DOHH2 (cell line): ENCODE results near the gene SAP30L.

Experiments
- EZH2phosphoT487 ChIP-seq: fragments of 200-600 bp; sonication (generic); IDR thresholded peaks from 2 replicates; pipeline ENCODE4 v1.6.1; 2017; ENCODE audit warnings: borderline replicate concordance, mild to moderate bottlenecking, antibody characterized with exemption, low read length, moderate library complexity, mixed read lengths
- TF ChIP-seq, protein P1 (sequence below): fragments of 200-600 bp; sonication (generic); IDR thresholded peaks from one replicate; pipeline ENCODE4 v1.5.1; 2014; ENCODE audit warnings: antibody characterized with exemption, mild to moderate bottlenecking, low read depth, low read length; ENCODE audit not compliant: poor library complexity, severe bottlenecking

- TF ChIP-seq, protein P1, sequence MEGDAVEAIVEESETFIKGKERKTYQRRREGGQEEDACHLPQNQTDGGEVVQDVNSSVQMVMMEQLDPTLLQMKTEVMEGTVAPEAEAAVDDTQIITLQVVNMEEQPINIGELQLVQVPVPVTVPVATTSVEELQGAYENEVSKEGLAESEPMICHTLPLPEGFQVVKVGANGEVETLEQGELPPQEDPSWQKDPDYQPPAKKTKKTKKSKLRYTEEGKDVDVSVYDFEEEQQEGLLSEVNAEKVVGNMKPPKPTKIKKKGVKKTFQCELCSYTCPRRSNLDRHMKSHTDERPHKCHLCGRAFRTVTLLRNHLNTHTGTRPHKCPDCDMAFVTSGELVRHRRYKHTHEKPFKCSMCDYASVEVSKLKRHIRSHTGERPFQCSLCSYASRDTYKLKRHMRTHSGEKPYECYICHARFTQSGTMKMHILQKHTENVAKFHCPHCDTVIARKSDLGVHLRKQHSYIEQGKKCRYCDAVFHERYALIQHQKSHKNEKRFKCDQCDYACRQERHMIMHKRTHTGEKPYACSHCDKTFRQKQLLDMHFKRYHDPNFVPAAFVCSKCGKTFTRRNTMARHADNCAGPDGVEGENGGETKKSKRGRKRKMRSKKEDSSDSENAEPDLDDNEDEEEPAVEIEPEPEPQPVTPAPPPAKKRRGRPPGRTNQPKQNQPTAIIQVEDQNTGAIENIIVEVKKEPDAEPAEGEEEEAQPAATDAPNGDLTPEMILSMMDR = no peak
- TF ChIP-seq EZH2phosphoT487 = no peak
These were observed 53.2 kb downstream of the SAP30L start for GRCh38 chr5:154498994-154499393.
